ENCODE results near the gene COQ8A.

The COQ8A gene

DNA sequence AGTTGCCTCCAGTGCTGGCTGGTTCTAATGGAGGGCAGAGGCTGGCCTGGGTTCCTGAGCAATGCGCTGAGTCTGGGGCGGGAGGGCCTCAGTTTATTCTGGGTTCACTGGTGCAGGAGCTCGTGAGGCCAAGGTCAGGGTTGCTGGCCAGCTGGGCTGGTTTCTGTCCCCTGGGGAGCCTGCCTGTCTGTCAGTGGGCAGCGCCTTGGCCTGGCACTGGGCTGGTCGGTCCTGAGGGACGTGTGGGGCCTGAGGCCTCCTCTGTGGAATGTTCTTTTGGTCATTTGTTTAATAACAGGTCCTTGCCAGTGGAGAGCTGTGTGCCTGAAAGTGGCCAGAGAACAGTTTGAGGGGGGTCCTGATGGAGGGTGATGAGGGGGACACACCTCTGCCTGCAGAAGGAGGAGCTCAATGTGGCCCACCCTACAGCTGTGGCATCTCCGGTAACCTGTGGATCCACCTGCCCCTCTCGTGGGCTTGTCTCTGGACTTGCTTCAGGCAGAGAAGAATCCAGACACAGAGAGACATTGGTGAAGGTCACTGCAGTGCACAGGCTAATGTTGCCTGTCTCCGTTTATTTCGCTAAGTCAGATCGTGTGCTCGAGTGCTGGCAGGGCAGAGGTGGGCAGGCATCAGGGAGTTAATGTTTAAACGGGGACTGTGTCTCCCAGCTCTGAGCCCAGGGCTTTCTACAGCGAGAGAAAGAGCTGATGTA is 34.6 kb downstream of the COQ8A start:
- DNase-seq = no peak

DNA sequence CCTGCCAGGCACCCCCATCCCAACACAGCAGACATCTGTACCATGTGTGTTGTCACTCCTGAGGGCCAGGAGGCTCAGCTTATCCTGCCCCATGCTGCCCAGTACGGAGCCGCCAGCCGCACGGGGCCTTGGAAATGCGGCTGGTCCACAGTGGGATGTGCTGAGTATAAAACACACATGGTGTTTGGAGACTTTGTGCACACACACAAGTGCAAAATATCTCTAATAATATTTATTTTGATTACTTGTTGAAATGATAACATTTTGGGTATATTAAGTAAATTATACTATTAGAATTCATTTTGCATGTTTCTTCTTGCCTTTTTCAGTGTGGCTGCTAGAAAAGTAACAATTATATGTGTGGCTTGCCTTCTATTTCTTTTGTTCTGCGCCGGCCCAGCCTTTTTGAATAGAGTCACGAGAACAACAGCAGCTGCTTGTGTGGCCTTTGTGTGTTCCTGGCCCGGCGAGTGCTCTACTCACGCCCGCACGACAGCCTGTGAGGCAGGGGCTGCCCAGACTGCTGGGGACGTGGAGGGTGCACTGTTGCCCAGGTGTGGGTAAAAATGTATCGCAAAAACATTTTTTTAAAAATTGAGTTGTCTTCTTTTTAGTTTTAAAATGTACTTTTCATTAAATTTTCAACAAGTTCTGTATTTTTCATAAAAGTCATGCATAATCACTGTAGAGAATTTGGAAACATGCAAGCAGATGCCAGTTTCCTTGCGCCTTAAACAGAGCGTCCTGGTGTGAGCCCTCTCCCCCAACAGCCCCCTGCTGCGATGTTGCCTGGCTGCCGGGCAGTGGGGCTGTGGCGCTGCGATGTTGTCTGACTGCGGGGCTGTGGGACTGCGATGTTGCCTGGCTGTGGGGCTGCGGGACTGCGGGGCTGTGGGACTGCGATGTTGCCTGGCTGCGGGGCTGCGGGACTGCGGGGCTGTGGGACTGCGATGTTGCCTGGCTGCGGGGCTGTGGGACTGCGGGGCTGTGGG is 35.5 kb downstream of the COQ8A start:
- DNase-seq = no peak

DNA sequence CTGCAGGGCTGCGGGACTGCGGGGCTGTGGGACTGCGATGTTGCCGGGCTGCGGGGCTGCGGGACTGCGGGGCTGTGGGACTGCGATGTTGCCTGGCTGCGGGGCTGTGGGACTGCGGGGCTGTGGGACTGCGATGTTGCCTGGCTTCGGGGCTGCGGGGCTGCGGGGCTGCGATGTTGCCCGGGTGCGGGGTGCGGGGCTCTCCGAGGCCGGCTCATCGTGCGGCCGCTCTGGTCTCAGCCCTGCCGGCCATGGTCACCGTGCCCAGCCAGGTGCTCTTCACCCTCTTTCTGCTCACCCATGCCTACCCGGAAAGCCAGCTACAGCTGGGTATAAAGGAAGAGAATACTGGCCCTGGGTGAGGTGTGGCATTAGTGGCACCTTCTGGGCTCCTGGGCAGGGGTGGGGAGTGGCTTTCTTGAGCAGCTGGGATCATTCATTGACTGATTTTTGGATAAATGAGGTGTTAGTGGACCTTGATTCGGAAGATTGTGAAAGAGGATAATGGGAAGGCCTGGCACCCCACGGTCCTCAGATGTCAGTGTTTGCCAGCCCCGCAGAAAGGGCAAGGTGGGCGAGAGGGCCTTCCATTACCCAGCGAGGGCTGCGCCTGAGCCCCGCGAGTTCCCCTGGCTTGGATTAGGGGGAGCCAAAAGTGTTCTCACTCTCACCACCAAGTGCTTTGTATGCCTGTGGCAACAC is 36.3 kb downstream of the COQ8A start:
- no peak for DNase-seq

DNA sequence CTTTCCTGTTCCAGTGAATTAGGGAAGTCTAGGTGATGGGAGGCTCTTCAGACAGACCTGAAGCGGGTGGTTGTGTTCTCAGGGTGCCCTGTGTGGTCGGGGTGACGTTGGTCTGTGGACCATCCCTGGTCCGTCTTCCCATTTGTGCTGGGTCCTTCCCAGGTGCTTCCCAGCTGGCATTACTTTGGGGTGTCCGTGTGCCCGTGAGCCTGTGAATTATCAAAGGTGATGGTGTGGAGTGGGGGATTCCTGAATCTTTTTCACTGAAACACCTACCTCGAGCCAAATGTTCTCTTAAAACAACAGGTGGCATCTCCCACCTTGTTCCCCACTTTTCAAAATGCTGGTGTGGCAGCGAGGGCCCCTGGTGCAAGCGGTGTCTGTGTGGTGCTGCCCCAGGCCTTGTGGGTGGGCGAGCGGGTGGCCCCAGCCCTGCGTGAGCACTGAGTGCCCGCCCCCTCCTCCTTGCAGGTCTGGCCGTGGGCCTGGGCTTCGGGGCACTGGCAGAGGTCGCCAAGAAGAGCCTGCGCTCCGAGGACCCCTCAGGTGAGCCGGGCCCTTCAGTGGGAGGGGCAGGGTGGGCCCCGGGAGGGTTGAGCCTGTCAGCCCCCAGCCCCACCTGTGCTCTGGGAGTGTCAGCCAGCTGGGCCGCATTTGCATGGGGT is 37.0 kb downstream of the COQ8A start:
- no peak for DNase-seq

DNA sequence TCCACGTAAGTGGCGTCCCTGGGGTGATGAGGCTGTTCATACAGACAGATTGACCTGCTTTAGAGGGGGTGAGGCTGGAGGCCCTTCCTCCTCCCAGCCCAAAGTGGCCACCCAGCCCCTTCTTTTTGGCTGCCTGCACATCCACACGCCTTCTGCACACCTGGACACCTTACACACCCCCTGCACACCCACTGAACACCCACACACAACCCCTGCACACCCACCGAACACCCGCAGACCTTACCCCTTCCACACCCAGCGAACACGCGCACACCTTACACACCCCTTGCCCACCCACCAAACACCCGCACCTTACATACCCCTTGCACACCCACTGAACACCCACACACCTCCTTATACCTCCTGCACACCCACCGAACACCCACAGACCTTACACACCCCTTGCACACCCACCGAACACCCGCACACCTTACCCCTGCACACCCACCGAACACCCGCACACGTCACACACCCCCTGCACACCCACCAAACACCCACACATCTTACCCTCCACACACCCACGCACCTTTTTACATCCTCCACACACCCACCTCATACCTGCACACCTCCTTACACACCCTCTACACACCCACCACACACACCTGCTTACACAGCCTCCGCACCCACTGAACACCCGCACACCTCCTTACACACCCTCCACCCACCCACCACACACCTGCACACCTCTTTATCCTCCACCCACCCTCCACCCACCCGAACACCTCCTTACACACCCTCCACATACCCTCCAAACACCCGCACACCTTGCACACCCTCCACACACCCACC is 37.7 kb downstream of the COQ8A start:
- DNase-seq = no peak

DNA sequence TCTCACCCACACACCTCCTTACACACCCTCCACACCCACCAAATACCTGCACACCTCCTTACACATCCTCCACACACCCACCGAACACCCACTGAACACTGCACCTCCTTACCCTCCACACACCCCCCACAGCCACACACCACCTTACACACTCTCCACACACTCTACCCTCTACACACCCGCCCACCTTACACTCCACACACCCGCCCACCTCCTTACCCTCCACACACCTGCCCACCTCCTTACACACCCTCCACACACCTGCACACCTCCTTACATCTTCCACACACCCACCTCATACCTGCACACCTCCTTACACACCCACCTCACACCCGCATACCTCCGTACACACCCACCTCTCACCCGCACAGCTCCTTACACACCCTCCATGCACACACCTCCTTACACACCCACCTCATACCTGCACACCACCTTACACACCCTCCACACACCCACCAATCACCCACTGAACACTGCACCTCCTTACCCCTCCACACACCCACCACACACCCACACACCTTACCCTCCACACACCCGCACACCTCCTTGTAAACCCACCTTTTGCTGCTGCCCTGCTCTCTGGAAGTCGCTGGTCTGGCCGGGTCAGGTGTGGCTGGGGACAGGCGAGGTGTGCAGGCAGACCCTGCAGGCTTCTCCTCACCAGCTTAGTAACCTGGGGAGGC is 38.5 kb downstream of the COQ8A start:
- no peak for DNase-seq

DNA sequence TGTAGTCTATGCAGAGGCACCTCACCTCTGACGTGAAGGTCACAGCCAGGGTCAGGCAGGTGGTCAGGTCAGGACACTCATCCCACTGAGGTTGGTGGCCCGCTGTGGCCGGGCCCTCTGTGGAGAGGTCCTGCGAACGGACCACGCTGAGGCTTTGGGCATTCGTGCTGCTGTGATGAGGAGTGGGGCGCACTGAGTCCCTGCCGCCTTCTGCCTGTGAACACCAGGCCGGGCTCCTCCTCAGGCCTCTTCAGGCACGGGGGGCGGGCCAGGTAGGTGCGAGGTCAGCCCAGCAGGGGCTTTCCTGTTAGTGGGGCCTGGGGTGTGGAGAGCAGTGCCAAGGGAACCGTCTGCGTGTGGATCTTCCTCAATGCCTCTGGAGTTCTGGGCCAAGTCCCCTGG is 39.0 kb downstream of the COQ8A start:
- DNase-seq = no peak

DNA sequence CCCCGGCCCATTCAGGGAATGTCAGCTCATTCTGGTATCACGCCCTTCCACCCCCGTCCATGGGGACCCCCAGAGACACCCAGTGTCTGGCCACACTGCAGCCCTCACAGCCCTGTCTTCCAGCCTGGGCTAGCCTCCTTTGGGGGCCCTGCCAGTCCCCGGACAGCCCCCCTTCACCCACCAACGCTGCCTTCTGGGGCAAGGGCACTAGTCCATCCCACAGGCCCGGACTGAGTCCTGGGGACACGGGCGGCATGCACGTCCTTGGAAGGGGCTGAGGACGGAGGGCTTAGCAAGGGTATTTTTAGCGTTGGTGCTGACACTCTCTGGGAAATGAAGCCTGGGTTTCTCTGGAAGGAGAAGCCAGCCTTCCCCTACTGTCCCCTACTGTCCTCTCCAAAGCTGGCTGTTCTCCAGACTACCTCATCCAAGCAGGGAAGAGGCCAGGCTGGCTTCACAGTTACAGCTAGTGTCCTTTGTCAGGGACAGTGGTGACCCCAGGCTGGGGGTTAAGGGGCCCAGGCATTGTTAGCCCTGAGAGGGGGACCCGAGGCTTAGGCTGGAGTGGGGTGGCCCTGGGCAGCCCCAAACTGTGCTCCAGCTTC is 39.5 kb downstream of the COQ8A start:
- DNase-seq = no peak

DNA sequence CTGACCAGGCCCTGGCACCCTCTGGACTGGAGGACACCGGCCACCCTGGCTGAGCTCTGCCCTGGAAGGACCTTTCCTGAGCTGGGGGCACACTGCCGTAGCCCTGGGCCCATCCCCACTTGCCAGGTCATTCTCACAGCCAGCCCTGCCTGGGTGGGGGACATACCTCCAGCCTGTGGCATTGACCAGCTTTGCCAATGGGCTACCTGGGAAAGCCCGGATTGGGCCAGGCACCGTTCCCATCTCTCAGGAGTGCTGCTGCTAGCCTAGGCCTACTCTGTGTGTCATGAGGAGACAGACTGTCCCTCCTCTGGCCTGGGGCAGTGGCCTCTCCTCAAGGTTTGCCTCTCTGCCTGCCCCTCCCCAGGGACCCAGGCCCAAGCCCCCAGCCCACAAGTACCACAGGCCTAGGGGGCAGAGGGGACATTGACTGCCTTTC is 40.0 kb downstream of the COQ8A start:
- DNase-seq = no peak

DNA sequence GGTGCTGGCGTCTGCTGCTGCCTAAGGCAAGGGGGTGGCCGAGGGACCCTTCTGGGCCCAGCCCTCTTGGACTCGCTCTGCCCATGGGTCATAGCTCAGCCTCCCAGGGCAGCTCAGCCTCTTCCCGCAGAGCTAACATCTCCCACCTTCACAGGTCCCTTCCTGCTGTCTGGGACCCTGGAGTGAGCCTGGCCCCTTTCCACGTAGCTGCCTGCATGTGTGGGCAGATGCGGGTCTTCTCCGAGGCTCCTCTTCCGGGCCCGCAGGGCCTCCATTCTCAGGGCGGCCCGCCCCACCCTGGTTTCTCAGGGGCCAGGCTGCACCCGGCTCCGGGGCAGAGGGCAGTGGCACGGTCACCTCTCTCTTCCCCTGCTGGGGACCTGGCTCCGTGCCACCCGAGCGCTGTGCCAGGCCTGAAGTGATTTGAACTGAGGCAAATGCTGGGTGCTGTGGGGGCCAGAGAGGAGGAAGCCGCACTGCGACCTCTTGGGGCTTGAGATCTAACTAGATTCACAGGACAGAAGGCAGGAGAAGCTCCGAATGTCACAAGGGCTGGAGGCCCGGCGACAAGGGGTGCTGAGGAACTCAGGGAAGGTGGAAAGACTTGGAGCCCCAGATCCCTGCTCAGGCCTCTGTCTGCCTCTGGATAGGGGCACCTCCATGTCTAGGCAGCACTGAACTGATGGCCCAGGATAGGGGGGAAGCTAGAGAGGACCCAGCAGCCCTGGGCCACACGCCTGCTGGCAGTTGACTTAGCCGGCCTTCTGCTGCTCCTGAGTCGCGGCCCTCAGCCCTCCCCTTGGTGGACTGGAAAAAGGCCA is 40.7 kb downstream of the COQ8A start:
- DNase-seq = no peak

DNA sequence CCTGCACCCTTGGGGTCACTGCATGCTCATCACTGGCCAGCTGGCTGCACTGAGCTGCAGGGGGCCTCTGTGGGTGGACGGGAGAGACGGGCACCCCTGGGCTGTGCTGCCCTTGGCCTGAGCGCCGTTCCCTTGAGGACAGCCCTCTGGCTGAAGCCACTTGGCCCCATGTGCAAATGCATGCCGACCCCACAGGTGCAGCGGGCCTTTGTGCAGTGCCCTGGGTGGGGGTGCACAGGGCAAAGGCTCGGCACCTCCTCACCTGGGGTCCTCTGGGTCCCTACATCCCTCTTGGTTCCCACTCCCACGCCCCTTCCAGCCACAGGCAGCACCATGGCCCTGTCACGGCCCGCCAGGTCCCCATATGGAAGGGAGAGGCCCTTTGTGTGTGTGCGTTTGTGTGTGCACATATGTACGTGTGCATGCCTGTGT is 41.3 kb downstream of the COQ8A start:
- DNase-seq = no peak

DNA sequence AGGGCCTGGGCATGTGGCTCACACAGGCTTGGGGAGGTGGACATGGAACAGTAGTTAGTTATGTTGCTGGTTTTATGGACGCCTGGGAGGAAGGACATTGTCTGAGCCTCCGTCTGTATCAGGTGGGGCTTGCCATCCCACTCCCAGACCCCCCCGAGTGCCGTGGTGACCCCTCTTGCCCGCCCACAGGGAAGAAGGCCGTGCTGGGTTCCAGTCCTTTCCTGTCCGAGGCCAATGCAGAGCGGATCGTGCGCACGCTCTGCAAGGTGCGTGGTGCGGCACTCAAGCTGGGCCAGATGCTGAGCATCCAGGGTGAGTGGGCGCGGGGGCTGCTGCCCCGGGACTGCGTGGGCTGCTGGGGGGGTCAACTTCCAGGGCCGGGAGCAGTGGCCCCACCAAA is 41.7 kb downstream of the COQ8A start:
- DNase-seq = no peak

DNA sequence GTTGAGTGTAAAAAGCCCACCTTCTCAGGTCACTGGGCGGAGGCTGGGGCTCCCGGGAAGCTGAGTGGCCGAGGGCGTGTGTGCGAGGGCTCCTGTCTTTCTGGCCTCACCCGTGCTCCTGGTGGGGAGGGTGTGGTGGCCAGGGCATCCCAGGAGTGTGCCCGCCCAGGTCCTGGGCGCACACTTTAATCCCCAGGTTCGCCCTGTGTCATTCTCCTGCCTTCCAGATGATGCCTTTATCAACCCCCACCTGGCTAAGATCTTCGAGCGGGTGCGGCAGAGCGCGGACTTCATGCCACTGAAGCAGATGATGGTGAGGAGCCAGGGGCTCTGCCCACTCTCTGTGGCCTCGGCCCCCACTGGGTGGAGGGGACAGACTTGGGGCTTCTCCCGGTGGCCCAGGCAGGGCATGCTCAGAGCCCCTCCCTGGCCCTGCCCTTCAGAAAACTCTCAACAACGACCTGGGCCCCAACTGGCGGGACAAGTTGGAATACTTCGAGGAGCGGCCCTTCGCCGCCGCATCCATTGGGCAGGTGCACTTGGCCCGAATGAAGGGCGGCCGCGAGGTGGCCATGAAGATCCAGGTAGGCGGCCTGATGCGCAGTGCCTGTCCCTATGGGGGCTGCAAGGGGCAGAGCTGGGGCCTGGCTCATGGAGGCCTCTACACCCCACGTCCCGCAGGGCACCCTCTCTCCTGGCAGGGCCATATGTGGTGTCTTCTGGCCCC is 42.5 kb downstream of the COQ8A start:
- no peak for DNase-seq

DNA sequence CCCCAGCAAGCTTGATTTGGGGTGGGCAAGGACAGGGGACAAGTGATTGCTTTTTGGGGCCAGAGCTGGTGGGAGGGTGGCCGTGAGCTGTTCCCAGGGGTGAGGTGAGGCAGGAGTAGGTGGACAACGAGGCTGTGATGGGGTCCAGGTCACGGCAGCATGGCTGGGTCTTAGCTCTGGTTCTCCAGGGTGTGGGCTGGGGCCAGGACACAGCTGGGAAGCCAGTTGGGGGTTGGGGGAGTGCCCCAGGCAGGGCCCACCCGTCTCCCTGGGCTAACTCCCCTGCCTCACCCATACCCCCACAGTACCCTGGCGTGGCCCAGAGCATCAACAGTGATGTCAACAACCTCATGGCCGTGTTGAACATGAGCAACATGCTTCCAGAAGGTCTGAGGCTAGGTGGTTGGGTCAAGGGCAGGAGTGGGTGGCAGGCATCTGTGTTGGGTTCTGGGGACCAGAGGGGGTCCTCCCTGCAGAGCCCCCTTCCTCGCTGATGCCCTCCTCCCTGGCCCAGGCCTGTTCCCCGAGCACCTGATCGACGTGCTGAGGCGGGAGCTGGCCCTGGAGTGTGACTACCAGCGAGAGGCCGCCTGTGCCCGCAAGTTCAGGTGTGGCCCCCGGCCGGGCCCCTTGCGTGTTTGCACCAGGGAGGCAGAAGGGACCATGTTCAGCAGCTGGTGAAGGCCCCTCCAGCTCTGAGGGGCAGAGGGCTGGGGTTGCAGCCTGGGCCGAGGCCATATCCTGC is 43.3 kb downstream of the COQ8A start:
- DNase-seq = no peak

DNA sequence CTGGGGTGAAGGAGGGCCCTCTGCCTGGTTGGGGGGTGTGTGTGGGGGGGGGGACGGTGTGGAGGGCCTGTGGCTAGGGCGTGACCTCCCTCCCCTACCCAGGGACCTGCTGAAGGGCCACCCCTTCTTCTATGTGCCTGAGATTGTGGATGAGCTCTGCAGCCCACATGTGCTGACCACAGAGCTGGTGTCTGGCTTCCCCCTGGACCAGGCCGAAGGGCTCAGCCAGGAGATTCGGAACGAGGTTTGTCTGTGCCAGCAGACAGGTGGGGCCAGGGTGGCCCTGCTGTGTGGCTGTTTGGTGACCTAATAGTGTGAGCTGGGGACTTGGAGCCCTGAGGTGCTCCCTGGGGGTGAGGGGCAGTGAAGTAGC is 43.9 kb downstream of the COQ8A start:
- no peak for DNase-seq

DNA sequence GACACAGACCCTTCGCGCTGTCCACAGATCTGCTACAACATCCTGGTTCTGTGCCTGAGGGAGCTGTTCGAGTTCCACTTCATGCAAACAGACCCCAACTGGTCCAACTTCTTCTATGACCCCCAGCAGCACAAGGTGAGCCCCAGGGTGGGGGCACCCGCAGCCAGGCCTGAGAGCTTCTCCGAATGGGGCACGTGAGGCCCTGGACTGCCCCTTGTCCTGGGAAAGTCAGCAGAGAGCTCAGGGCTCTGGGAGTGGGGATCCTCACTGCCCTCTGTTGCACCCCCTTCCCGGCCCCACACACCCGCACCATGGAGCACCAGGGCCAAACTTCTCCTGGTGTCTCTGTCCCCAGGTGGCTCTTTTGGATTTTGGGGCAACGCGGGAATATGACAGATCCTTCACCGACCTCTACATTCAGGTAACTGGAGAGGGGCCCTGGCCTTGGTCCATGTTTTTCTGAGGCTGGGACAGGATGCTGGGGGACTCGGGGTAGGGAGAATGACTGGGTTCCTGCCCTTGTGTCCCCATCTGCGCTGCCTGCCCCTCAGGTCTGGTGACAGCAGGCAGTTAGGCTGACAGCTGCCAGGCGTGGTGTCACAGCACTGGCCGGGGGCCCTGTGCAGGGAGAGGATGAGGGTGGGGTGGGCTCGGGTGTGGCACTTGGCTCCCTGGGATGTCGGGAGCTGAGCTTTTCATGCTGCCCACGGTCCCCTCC is 44.6 kb downstream of the COQ8A start:
- no peak for DNase-seq

DNA sequence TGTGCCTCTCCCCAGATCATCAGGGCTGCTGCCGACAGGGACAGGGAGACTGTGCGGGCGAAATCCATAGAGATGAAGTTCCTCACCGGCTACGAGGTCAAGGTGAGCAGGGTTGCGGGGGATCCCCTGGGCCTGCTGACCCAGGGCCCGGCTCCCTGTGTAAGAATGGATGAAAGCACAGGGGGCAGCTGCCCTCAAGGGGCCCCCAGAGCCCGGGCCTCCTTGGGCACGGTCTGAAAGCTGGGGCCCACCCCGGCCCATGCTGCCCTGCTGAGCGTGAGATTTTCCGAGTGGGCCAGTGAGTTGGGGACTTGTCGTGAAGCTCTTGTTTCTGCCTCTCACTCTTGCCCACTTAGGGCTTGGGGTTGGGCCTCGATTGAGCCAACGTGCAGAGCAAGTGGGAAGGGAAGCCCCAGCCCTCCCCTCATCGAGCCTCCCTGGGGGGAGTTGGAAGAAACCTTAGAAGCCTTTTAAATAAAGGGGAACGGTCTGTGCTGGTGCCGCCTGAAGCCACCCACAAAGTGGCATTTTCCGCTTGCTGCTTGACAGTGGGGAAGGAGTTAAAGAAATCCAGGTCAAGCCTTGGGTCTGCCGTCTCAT is 45.2 kb downstream of the COQ8A start:
- no peak for DNase-seq
